HL-60 (cell line): ENCODE measurements around the gene DYRK1B.
"Not testable (repeated sequence)": the region's sequence is repeated elsewhere in the genome, so short reads cannot be mapped to it uniquely, and the experiment has no call there.

ENCODE experiments used
- DNase-seq, 2 experiments: peaks; one replicate each; pipeline ENCODE4 v3.0.0-alpha.2; 2010 to 2020; ENCODE audit warnings: low read depth in 1 of 2, low spot score in 1 of 2
- H3K27ac ChIP-seq: fragments of 250-450 bp; sonication (Bioruptor Pico); replicated peaks from 2 replicates; pipeline ENCODE4 v1.5.1; 2020; ENCODE audit warnings: mild to moderate bottlenecking, moderate library complexity
- H3K27me3 ChIP-seq: fragments of 250-450 bp; sonication (Bioruptor Pico); 2 replicates; pipeline ENCODE4 v1.5.1; 2021; ENCODE audit warnings: mild to moderate bottlenecking, moderate library complexity; ENCODE audit not compliant: insufficient read depth, poor library complexity, severe bottlenecking
- H3K4me3 ChIP-seq: replicated peaks from 2 replicates; pipeline ENCODE4 v1.5.1; 2011; ENCODE audit warnings: mild to moderate bottlenecking, control low read depth, low read length; ENCODE audit not compliant: insufficient read depth
- CTCF ChIP-seq: IDR thresholded peaks from one replicate; pipeline ENCODE4 v1.5.1; 2011; ENCODE audit warnings: low read length, control low read depth, inconsistent platforms; ENCODE audit not compliant: insufficient read depth
- GABPA ChIP-seq: IDR thresholded peaks from 2 replicates; pipeline ENCODE4 v1.6.1; 2012; ENCODE audit warnings: low read depth
- POLR2AphosphoS5 ChIP-seq: IDR thresholded peaks from 2 replicates; pipeline ENCODE4 v1.6.1; 2012; ENCODE audit warnings: low read depth
- REST ChIP-seq: IDR thresholded peaks from 2 replicates; pipeline ENCODE4 v1.6.1; 2012; ENCODE audit warnings: low read depth; ENCODE audit not compliant: insufficient replicate concordance
- SPI1 ChIP-seq: IDR thresholded peaks from 2 replicates; pipeline ENCODE4 v1.6.1; 2012; ENCODE audit warnings: low read depth, mild to moderate bottlenecking, borderline replicate concordance

DYRK1B gene

GRCh38 chr19:39817888-39818561 lies 15.9 kb downstream of the DYRK1B start:
- no peak for DNase-seq
- H3K27ac ChIP-seq: no peak overlapping the region
- TF ChIP-seq CTCF (no peak), REST (no peak), SPI1 (no peak), GABPA (no peak), POLR2AphosphoS5 (no peak)
- no peaks in the 10 kb centered on the region for H3K27me3 ChIP-seq
- no peak overlapping the region for H3K4me3 ChIP-seq

GRCh38 chr19:39816287-39817048 lies 17.5 kb downstream of the DYRK1B start:
- Histone ChIP-seq H3K4me3 (no peak overlapping the region), H3K27me3 (no peaks in the 10 kb centered on the region), H3K27ac (no peak overlapping the region)
- no peak for TF ChIP-seq REST
- no peak for TF ChIP-seq POLR2AphosphoS5
- no peak for TF ChIP-seq SPI1
- TF ChIP-seq CTCF: no peak
- TF ChIP-seq GABPA: no peak
- no peak for DNase-seq

- no peak for TF ChIP-seq SPI1
- no peak for TF ChIP-seq CTCF
- TF ChIP-seq REST: no peak
- no peak for TF ChIP-seq GABPA
- no peak for TF ChIP-seq POLR2AphosphoS5
- no peak overlapping the region for H3K4me3 ChIP-seq
- DNase-seq: no peak
These were observed 19.4 kb downstream of the DYRK1B start for GRCh38 chr19:39814595-39814994.

GRCh38 chr19:39814111-39814510 lies 19.9 kb downstream of the DYRK1B start:
- not testable (repeated sequence) for H3K27ac ChIP-seq, H3K27me3 ChIP-seq, H3K4me3 ChIP-seq, DNase-seq

More at GRCh38 chr19:39814595-39814994, 19.4 kb downstream of the DYRK1B start:
- Histone ChIP-seq H3K27me3 (no peaks in the 10 kb centered on the region), H3K27ac (no peak overlapping the region)
